ENCODE data around the gene PLEKHG4.

PLEKHG4 gene, protein sequence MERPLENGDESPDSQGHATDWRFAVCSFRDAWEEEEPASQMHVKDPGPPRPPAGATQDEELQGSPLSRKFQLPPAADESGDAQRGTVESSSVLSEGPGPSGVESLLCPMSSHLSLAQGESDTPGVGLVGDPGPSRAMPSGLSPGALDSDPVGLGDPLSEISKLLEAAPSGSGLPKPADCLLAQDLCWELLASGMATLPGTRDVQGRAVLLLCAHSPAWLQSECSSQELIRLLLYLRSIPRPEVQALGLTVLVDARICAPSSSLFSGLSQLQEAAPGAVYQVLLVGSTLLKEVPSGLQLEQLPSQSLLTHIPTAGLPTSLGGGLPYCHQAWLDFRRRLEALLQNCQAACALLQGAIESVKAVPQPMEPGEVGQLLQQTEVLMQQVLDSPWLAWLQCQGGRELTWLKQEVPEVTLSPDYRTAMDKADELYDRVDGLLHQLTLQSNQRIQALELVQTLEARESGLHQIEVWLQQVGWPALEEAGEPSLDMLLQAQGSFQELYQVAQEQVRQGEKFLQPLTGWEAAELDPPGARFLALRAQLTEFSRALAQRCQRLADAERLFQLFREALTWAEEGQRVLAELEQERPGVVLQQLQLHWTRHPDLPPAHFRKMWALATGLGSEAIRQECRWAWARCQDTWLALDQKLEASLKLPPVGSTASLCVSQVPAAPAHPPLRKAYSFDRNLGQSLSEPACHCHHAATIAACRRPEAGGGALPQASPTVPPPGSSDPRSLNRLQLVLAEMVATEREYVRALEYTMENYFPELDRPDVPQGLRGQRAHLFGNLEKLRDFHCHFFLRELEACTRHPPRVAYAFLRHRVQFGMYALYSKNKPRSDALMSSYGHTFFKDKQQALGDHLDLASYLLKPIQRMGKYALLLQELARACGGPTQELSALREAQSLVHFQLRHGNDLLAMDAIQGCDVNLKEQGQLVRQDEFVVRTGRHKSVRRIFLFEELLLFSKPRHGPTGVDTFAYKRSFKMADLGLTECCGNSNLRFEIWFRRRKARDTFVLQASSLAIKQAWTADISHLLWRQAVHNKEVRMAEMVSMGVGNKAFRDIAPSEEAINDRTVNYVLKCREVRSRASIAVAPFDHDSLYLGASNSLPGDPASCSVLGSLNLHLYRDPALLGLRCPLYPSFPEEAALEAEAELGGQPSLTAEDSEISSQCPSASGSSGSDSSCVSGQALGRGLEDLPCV

DNA sequence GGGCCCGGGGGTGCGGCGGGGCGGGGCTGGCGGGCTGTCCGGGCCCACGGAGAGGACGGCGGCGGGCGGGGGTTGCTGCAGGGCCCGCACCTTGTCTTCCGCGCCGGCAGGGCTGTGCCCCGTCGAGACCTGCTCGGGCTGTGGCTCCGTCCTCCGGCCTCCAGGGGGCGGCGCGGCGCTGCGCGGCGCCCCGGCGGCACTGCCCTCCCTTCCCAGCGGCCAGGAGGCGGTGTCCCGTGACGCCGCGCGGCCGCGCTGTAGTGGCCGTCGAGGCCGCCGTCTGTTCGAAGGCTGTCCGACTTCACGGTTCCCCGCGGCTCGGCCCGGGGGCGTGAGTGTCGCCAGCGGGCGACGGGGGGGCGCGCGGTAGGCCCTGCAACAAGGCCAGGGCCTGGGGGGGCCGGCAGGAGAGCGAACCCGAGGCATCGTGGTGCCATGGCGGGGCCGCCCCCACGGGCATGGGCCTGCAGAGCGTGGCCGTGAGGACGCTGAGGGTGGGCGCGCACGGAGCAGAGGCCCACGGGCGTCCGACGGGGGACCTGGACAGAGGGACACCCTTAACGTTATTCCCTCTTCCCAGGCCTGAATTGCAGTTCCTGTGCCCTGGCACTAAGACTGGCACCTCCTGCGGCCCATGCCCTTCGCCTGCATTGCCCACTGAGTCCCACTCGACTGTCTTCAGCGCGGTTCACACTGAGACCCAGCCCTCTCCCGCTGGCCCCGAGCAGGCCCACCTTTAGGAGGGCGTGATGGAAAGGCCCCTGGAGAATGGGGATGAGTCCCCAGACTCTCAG is at the start of gene PLEKHG4:
TSS of gene PLEKHG4 (plus strand) at position 237 of the 794 bp plus-strand sequence. CDS start at position 750, 513 bp downstream.
- DNase-seq (ENCODE audit: low read depth) = peak; percentile 63

DNA sequence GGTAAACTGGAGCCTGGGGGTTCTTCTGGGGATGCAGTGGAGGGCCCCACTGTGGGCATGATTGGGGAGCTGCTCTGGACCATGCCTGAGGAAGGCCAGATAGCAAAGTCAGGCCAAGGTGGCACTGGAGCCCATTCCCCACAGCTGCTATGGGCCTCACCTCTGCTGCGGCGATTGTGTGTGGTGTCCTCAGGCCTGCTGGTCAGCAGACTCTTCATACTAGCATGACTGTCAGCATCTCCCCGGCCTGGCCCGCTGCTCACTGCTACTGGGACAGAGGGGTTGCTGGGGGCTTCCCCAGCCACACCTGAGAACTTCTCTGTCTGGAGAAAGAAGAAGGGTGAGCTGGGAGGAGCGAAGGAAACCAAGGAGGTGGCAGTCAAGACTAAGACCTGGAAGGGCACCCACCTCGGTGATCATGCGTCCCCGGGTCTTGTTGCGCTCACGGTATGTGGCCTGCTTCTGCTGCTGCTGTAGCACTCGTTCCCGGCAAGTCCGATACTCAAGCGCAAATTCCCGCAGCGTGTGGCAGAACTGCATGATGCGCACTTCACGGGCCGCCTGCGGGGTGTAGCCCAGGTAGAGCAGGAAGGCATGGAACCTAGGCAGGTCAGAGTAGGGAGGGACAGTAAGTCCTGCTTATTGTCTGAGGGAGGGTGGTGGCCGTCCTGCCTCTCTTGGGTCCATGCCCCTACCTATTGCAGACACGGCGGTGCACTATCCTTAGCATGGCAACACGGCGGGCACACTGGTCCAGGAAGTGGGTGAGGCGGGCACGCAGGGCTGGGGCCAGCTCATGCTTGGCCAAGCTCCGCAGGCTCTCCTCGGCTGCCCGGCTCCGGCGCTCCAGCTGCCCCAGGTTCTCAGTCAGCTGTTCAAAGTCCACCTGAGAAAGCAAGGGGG is 49.2 kb upstream of the PLEKHG4 start:
- DNase-seq (ENCODE audit: low read depth) = no peak

- DNase-seq (ENCODE audit: low read depth) = no peak
Observed at GRCh38 chr16:67230809-67231660, 48.3 kb upstream of the PLEKHG4 start.

GRCh38 chr16:67233596-67233995 is 45.7 kb upstream of the PLEKHG4 start:
- DNase-seq (ENCODE audit: low read depth) = no peak

- no peak for DNase-seq (ENCODE audit: low read depth)
Observed at GRCh38 chr16:67234180-67234597, 45.1 kb upstream of the PLEKHG4 start.

DNA sequence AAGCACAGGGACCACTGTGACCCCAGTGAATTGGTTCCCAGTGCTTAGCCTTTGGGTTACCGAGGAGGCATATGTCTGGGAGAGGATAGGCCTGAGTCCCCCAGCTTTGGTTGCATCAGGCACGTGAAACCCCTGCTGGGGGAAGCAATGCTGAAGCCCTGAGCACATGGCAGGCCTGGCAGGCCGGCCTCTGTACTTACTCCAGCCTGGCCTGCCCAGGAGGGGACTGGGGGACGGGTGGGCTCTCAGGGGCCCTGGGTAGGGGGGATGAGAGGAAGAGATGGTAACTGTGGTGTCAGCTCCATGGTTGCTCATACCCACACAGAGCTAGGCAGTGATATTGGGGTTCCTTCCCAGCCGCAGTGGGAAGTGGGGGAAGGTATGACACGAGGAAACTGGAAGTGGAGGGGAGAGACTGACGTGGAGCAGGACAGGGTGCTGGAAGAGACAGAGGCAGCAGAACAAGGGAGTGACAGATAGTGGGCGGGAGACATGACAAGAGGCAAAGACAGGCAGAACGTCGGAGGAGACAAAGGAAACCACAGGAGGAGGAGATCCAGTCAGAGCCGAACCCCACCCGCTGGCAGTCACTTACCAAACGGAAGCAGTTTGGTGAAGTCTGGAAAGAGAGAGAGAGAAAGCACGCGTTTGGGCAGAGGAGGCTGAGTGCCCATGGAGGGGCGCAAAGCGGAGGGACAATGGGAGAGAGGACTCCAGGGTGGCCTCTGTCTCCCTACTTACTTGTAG is 43.3 kb upstream of the PLEKHG4 start:
- DNase-seq (ENCODE audit: low read depth) = no peak

GRCh38 chr16:67236563-67237395 is 42.6 kb upstream of the PLEKHG4 start:
- peak; percentile 40 for DNase-seq (ENCODE audit: low read depth)

- no peak for DNase-seq (ENCODE audit: low read depth)
Observed at GRCh38 chr16:67237396-67238277, 41.7 kb upstream of the PLEKHG4 start.

DNA sequence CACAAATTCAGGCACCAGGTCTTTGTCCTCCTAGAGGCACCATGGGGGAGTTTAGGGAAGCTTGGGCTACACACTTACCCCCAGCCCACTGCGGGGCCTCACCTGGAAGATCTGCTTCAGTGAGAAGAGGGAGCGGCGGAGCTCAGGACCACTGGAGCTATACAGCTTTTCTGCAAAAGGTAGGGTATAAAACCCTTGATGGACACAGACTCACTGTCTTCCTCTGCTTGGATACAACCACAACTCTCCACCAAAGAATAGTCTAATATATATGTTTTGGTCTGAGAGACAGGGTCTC is 41.1 kb upstream of the PLEKHG4 start:
- no peak for DNase-seq (ENCODE audit: low read depth)

- no peak for DNase-seq (ENCODE audit: low read depth)
Observed at GRCh38 chr16:67238806-67239470, 40.4 kb upstream of the PLEKHG4 start.

DNA sequence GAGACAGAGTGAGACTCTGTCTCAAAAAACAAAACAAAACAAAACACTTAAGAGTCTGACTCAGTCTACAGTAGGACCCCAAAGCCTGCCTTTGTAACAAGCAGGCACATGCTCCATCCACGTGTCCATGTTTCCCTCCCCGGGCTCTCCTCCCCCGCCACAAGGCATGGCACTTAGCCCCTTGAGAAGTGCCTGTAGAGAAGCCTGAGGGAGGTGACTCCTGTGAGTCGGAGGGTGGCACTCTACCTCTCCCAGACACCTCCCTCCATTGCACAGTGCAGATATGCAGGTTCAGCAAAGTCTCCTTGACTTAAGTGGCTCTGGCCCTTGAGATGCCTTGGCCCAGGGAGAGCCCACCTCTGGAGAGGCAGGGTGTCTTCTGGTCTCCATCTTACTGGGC is 38.8 kb upstream of the PLEKHG4 start:
- no peak for DNase-seq (ENCODE audit: low read depth)

DNA sequence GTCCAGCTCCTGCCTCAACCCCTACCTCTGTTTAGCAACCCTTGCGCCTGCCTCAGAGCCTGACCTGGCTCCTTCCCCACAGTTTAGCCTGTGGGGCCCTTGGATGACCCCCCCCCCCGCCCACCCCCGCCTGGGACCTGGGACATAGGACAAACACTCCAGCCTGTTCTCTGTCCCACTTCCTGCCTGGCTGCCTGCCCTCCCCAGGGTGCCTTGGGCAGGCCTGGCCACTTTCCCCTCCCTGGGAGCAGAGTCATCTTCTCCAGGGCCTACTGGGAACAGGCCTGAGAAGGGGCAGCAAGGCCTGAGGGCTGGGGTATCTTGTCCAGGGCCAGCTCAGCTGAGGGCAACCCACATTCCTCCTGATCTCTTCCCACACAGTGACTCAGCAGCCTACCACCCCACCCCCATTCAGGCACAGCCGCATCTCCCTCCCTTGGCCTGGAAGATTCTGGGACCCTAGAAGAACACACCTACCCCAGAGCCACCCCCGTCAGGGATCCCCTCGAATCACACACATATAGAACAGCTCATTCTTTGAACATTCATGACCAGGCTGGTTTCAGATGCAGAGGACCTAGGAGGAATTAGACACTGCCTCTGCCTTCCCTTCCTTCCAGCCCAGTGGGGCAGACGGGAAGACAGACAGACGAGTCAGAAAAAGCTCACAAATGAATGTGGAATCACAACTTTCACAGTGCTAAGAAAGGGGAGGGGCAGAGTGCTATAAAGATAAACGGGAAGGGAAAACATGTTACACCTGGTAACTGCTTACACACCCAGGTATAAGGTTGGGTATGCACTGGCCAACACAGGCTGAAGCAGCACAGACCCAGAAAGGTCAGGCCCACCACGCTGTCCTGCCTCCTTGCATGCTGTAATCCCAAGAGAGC is 38.1 kb upstream of the PLEKHG4 start:
- no peak for DNase-seq (ENCODE audit: low read depth)

GRCh38 chr16:67242138-67242730 is 37.1 kb upstream of the PLEKHG4 start:
- DNase-seq (ENCODE audit: low read depth) = no peak

DNA sequence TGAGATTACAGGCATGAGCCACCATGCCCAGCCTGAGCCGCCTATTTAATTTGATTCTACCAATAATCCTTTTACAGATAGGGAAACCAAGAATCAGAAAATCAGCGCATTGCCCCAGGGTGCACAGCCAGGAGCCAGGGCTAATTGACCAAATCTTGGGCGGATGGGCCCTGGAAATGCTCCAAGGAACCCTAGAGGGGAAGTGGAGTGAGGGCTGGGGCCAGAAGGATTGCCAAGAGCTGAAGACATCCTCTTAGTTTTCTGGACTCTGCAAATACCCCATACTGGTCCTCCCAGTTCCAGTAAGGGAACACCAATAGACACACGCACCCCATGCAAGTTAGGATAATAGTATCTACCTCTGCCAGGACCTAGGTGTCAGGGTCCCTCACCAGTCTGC is 35.9 kb upstream of the PLEKHG4 start:
- DNase-seq (ENCODE audit: low read depth) = no peak
